RCC 7860 (cell line): Measurements from ENCODE around the gene GREB1L.
"Not testable (repeated sequence)": the region's sequence is repeated elsewhere in the genome, so short reads cannot be mapped to it uniquely, and the experiment has no call there.

ENCODE experiments used
- DNase-seq: peaks from one replicate; pipeline ENCODE4 v3.0.0-alpha.2; 2015; ENCODE audit warnings: low spot score
- FAIRE-seq: peaks from 2 replicates; lab custom pipeline; 2012; peaks lifted over from hg19 to GRCh38; lab: Jason Lieb, UNC

The GREB1L gene

DNA sequence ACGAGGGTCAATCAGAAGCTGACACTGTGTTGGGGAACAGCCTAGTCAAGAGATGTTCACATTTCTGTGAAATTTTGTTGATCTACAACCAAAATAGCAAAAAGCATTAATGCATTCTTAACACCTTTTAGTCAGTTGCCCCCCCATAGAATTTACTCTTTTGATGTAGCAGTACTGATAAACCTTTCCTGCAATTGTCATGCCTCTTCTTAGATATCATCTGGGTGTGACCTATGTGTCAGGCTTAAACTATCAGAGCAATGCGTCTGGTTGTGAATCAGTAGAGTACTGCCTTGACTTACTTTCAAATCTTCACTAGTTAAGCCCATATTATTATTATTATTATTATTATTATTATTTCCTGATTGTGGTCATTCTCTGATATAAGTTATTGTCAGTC lies 61.9 kb downstream of the GREB1L start:
- FAIRE-seq = no peak
- DNase-seq = no peak

DNA sequence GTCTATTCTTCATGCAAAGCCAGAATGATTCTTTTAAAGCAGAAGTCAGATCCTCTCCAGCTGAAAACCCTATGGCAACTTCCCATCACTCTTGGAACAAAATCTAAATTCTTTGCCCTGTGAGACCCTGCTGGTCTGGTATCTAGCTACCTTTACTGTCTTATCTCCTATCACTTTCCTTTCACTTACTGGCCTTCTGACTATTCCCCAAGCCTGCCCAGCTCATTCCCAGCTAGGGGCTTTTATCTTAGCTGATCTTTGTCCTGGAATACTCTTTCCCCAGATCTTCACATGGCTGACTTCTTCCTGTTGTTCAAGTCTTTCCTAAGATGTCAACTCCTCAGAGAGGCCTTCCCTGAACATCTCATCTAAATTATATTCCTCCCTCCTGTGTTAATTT lies 63.6 kb downstream of the GREB1L start:
- DNase-seq (no peak), FAIRE-seq (no peak)

DNA sequence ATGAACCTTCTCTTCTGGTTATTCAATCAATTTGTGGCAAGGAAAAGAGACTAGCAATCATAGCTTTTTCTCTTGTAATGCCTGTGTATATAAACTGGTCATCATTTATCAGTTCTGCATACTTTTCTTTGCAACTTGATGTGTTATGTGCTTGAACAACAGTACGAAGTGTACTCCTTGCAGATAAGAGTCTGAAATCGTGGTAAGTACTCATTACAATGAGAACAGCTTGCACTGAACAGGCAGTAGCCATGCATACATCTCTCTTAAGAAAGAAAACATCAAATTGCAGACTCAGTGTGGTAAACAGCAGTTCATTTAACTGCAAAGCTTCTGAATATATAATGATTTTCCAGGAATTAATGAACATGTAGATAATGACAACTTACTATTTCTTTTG lies 64.3 kb downstream of the GREB1L start:
- DNase-seq = no peak
- FAIRE-seq = no peak

DNA sequence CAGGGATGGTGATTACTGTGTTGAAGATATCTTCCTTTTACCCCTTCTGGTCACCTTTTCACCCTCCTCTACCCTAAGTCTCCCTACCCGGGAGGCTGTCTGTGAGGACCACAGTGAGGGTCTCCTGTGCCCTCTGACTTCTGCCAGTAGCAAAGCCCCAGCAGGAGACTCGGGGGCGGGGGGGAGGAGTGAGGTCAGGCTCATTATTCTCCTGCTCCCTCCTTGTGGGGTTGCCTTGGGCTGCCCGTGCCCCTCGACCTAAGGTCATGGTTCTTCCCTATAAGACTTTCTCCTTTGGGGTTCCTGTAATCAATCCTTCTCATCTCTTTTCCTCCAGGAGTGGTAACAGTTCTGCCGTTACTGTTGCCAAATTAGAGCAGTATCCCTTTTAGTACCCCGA lies 65.5 kb downstream of the GREB1L start:
- FAIRE-seq (no peak), DNase-seq (no peak)

- FAIRE-seq = no peak
- DNase-seq = no peak
Observed at GRCh38 chr18:21309248-21309647, 67.2 kb downstream of the GREB1L start.

DNA sequence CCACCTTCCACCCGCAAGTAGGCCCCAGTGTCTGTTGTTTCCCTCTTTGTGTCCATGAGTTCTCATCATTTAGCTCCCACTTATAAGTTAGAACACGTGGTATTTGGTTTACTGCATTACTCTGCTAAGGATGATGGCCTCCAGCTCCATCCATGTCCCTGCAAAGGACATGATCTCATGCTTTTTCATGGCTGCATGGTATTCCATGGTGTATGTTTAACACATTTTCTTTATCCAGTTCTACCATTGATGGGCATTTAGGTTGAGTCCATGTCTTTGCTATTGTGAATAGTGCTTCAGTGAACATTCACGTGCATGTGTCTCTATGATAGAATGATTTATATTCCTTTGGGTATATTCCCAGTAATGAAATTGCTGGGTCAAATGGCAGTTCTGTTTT lies 69.9 kb downstream of the GREB1L start:
- not testable (repeated sequence) for FAIRE-seq, DNase-seq

DNA sequence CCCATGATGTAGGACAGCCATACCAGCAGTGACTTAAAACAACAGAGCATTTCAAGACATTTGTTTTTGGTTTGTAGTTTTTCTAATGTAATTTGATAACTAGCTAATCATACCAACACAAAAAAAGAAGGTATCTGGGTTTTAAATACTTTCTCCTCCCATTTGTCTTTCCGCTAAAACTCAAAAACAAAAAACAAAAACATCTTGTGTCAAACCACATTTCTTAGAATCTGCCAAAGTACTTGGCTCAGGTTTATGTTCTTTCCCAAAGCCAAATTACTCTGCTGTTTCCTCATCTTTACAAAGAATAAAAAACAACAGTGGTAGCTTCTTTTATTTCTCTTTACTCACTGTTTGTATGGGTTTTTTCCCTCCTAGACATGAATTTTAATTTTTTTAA lies 71.5 kb downstream of the GREB1L start:
- FAIRE-seq = no peak
- DNase-seq = no peak

- FAIRE-seq (no peak), DNase-seq (no peak)
Observed at GRCh38 chr18:21314724-21315123, 72.7 kb downstream of the GREB1L start.

GRCh38 chr18:21315126-21315525 lies 73.1 kb downstream of the GREB1L start:
- FAIRE-seq, DNase-seq: not testable (repeated sequence)

GRCh38 chr18:21315741-21316197 lies 73.7 kb downstream of the GREB1L start:
- no peak for DNase-seq
- FAIRE-seq = no peak

DNA sequence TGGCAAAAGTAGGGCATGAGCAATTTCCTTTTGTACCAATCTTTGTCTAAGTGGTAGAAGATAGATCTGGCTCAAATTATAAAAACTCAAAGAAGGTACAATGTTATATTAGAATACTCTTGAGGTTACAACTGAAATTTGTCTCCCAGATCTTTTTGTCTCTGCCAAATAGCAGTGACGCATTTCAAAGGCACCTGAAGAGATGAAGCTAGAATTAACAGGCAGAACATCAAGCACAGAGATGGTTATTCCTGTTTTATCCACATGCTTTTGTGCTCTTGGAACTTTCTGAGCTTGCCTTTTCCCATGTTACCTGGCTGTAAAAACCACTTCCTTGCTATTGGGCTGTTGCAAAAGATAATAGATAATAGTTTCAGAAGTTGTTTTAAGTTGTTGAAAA lies 74.3 kb downstream of the GREB1L start:
- FAIRE-seq = no peak

DNA sequence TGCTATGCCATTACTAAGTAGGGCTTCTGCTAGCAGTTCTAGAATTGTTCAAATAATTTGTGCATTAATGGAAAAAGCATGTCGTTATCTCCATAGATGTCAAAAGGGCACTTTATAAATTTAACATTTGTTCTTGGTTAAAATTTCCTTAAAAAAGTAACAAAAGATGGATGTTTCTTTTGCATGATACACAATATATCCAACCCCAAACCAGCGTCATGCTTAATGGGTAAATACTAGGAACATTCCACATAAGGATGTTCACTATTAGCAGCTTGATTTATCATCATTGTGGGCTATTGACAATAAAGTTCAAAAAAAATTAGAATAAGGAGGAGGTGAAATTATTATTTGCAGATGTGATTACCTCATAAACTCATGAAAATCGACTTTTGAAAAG lies 79.7 kb downstream of the GREB1L start:
- FAIRE-seq = no peak
- no peak for DNase-seq

More for the DNA sequence above, 74.3 kb downstream of the GREB1L start:
- no peak for DNase-seq

DNA sequence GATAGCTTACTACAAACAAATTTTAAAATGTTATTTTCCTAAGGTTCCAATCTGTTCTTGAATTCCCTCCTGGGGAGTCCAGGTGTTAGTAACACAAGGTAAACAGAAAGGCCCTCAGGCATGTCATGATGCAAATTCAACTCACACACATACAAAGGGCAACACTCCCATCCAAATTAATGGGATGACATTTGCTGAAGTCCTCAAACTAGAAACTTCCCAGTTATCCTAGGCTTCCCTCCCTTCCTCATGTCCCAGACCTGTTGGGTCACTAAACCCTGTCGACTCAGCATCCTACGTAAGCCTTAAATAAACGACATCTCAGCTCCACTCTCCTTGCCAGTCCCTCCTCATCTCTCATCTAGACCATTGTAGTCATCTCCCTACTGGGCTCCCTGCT lies 85.1 kb downstream of the GREB1L start:
- FAIRE-seq (no peak), DNase-seq (no peak)

GRCh38 chr18:21330122-21330701 lies 88.2 kb downstream of the GREB1L start:
- FAIRE-seq (peak; percentile 11), DNase-seq (peak; percentile 41)

GRCh38 chr18:21331065-21331464 lies 89.0 kb downstream of the GREB1L start:
- DNase-seq = no peak
- FAIRE-seq = no peak

DNA sequence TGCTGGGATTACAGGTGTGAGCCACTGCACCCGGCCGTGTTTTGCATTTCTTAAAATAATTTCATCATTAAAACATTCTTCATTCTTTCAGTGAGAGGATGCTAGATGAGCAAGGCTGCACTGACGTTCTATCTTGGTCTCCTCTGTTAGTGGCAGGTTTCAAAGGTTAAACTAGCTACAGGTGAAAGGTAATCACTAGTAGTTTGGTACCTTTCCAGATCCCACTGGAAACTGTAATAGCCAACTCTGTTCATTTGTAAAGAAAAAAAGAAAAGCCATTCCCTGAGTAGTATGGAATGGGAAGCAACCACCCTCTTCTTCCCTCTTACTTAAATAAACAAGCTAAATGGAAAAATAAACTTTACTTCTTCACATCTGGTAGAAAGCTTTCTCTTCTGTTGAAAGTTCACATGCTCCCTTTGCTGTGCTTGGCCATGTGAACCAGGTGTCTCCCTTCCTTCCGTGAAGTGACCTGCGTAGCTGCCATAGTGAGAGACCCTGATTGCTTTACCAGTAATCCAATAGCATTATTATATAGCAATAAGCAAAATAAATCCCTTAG lies 94.0 kb downstream of the GREB1L start:
- no peak for FAIRE-seq
- DNase-seq = no peak

DNA sequence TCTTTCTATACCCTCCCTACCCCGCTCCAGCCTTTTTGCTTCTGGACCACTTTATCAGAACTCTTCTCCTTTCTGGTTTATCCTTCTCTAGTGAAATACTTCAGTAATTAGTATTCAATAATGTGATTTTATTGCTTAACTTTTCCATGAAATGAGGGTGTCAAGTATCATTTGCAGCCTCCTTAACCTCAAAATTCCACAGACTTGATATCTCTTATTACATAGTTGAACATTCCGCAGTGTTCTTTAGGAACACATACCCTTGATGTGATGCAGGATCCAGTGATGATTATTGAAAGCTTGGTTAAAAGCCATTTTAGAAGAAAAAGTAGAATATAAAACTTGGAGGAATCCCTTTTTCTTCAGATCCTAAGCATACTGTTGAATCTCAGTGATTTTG lies 94.8 kb downstream of the GREB1L start:
- no peak for FAIRE-seq
- DNase-seq = no peak

DNA sequence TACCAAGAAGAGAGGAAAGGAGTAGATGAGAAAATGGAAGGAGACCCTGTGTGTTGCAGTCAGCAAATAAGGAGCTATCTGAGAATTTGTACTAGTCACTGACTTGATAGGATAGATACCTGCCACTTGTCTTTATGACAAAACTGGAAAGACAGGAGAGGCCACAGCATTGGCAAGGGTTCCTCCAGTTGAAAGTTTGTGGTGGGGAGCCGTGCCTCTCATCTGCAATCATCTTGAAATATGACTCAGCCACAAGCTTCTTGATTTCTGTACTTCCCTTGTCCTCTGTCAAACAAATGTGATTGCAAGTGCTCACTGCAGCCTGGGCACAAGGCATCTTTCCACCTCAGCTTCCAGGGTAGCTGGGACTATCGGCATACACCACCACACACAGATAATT lies 99.1 kb downstream of the GREB1L start:
- no peak for FAIRE-seq
- no peak for DNase-seq

GRCh38 chr18:21342372-21342771 lies 100.3 kb downstream of the GREB1L start:
- no peak for FAIRE-seq
- DNase-seq = no peak

DNA sequence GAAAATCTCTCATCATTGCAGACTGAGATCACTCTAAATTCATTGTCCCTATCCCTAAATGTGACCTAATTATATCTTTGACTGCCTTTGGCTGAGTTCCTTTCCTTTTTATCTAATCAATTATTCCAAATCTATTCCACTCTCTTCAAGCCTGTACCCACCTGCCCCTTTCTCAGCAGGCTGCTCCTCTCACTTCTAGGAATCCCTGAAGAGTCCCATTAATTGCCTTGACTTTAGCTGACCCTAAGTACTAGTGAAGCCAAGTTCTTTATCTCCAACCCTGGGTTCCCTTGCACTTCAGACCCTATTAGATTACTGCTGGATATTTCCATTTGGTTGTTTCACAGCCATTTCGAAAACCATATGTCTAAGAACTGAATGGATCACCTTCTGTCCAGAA lies 102.8 kb downstream of the GREB1L start:
- FAIRE-seq = no peak
- DNase-seq = no peak

GRCh38 chr18:21345840-21346239 lies 103.8 kb downstream of the GREB1L start:
- FAIRE-seq (no peak), DNase-seq (no peak)

DNA sequence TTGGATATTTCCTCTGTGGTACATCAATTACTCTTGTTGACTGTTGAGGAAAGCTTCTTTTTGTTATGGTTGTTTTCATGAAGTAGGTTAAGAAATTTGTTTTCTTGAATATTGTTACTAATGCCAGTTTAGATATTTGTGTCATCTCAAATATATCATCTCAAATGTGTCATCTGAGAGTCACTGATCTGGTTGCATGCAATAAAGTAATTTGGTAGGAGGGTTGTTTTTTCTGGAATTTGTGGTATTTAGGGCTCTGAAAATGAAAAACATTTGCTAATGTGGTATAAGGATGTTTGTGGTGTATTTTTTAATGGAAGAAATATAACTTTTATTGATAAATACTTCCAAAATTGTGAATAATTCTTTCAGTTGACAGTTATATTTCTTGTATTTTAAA lies 117.7 kb downstream of the GREB1L start:
- no peak for FAIRE-seq
- DNase-seq = no peak

DNA sequence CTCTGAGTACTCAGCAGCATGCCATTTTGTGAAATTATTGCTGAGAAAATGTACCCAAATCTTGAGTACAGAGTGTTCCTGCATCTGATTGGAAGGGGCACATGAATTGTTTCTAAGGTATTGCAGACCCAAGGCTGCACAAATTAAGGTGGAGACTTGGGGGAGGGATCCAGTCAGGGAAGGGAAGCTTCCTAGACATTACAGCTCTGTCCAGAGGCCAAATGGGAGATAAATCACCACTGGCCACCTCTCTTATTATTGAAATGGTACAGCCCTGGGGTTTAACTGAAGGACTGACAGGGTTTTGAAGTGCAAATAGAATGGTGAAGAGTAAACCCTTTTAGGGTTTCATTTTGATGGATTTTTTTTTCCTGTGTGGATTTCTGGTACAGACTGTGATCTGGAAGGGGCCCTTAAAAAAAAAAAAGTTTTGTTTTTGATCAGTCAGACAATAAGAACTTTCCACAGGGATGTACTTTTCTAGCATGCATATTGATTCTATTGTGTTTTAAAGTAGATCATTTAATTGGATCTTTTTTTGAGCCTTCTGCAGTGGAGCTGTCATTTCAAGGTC lies 119.4 kb downstream of the GREB1L start:
- FAIRE-seq (no peak), DNase-seq (no peak)
